SU-DHL-6 (cell line): ENCODE results near the gene DGLUCY.

Experiments used
- H2AFZ ChIP-seq: fragments of 200-600 bp; sonication (generic); 2 replicates; pipeline ENCODE4 v1.6.1; 2014; ENCODE audit warnings: low read depth, mild to moderate bottlenecking, moderate library complexity, mixed read lengths, antibody characterized with exemption, low read length; ENCODE audit not compliant: severe bottlenecking
- H3F3A ChIP-seq: fragments of 200-600 bp; shearing (Covaris generic); 2 replicates; pipeline ENCODE4 v1.6.0; 2016; ENCODE audit warnings: antibody characterized with exemption, mild to moderate bottlenecking; ENCODE audit not compliant: insufficient read depth
- H3K27ac ChIP-seq: fragments of 200-600 bp; sonication (generic); 2 replicates; pipeline ENCODE4 v1.5.1; 2016; ENCODE audit warnings: low read depth, mild to moderate bottlenecking, low read length, moderate library complexity, mixed read lengths
- H3K27me3 ChIP-seq: fragments of 200-600 bp; sonication (generic), shearing (Covaris generic); 2 replicates; pipeline ENCODE4 v1.6.0; 2014; ENCODE audit warnings: mild to moderate bottlenecking, low read length
- H3K36me3 ChIP-seq: fragments of 200-600 bp; sonication (generic); 2 replicates; pipeline ENCODE4 v1.6.1; 2014; ENCODE audit warnings: mild to moderate bottlenecking, low read length, mixed read lengths
- H3K4me2 ChIP-seq: fragments of 300-600, 200-600 bp; shearing (Covaris generic), sonication (generic); 2 replicates; pipeline ENCODE4 v1.6.0; 2014; ENCODE audit warnings: low read length, low read depth, mild to moderate bottlenecking; ENCODE audit not compliant: poor library complexity, severe bottlenecking
- H3K4me3 ChIP-seq: fragments of 200-600 bp; sonication (generic); 2 replicates; pipeline ENCODE4 v1.5.1; 2014; ENCODE audit warnings: antibody characterized with exemption, low read length, mild to moderate bottlenecking, mixed read lengths; ENCODE audit not compliant: insufficient read depth, poor library complexity, severe bottlenecking
- H3K79me2 ChIP-seq: fragments of 200-600 bp; sonication (generic); 2 replicates; pipeline ENCODE4 v1.6.1; 2014; ENCODE audit warnings: mild to moderate bottlenecking, low read length, moderate library complexity; ENCODE audit not compliant: insufficient read depth
- H3K9ac ChIP-seq: fragments of 200-600 bp; sonication (generic); 2 replicates; pipeline ENCODE4 v1.7.0; 2014; ENCODE audit warnings: mild to moderate bottlenecking, low read length
- H3K9me2 ChIP-seq: fragments of 200-600 bp; sonication (generic); replicated peaks from 2 replicates; pipeline ENCODE4 v1.6.1; 2014; ENCODE audit warnings: low read length; ENCODE audit not compliant: insufficient read depth
- H3K9me3 ChIP-seq: fragments of 200-600 bp; sonication (generic); 2 replicates; pipeline ENCODE4 v1.6.1; 2014; ENCODE audit warnings: low read length, mixed read lengths; ENCODE audit not compliant: insufficient read depth
- H4K20me1 ChIP-seq: fragments of 200-600 bp; sonication (generic); 2 replicates; pipeline ENCODE4 v1.6.1; 2014; ENCODE audit warnings: low read depth, mild to moderate bottlenecking, antibody characterized with exemption, low read length, moderate library complexity, mixed read lengths
- EZH2phosphoT487 ChIP-seq: fragments of 200-600 bp; sonication (generic), shearing (Covaris generic); conservative IDR thresholded peaks from 2 replicates; pipeline ENCODE4 v1.6.1; 2018; ENCODE audit warnings: mild to moderate bottlenecking, antibody characterized with exemption, low read length, moderate library complexity, mixed read lengths
- TF ChIP-seq, protein P1 (sequence below): fragments of 200-600 bp; sonication (generic); IDR thresholded peaks from one replicate; pipeline ENCODE4 v1.5.1; 2017; ENCODE audit warnings: antibody characterized with exemption, mild to moderate bottlenecking, low read length, moderate library complexity; ENCODE audit not compliant: insufficient read depth, poor library complexity, severe bottlenecking

The DGLUCY gene

DNA sequence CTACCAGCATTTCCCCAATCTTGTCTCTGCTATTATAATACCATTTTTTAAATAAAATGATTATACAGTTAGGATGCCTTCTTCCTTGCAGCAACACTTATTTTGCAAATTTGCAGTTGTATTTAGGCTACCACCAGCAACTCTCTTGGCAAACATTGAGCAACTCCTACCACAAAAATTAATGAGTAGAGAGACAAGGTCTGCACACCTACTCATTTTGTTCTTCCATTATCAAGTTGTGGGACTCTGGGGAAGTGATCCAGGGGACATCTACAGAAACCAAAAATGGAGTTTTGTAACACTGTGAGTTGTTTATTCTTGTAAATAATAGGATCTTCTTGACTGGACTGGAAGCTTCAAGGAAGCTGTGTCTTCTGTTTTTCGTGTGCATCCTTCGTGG lies 38.6 kb downstream of the DGLUCY start:
- H3K4me2 ChIP-seq = no peak overlapping the region
- TF ChIP-seq, protein P1, sequence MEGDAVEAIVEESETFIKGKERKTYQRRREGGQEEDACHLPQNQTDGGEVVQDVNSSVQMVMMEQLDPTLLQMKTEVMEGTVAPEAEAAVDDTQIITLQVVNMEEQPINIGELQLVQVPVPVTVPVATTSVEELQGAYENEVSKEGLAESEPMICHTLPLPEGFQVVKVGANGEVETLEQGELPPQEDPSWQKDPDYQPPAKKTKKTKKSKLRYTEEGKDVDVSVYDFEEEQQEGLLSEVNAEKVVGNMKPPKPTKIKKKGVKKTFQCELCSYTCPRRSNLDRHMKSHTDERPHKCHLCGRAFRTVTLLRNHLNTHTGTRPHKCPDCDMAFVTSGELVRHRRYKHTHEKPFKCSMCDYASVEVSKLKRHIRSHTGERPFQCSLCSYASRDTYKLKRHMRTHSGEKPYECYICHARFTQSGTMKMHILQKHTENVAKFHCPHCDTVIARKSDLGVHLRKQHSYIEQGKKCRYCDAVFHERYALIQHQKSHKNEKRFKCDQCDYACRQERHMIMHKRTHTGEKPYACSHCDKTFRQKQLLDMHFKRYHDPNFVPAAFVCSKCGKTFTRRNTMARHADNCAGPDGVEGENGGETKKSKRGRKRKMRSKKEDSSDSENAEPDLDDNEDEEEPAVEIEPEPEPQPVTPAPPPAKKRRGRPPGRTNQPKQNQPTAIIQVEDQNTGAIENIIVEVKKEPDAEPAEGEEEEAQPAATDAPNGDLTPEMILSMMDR = no peak
- TF ChIP-seq EZH2phosphoT487 = no peak
- H3K9me3 ChIP-seq = no peaks in the 10 kb centered on the region
- no peaks in the 10 kb centered on the region for H3F3A ChIP-seq
- H3K79me2 ChIP-seq = no peaks in the 10 kb centered on the region
- no peaks in the 10 kb centered on the region for H3K27me3 ChIP-seq
- no peaks in the 10 kb centered on the region for H3K36me3 ChIP-seq
- H2AFZ ChIP-seq = no peak overlapping the region
- H3K9me2 ChIP-seq = no peaks in the 10 kb centered on the region
- no peak overlapping the region for H3K9ac ChIP-seq
- H4K20me1 ChIP-seq = no peaks in the 10 kb centered on the region
- H3K27ac ChIP-seq = no peak overlapping the region
- H3K4me3 ChIP-seq = no peak overlapping the region

DNA sequence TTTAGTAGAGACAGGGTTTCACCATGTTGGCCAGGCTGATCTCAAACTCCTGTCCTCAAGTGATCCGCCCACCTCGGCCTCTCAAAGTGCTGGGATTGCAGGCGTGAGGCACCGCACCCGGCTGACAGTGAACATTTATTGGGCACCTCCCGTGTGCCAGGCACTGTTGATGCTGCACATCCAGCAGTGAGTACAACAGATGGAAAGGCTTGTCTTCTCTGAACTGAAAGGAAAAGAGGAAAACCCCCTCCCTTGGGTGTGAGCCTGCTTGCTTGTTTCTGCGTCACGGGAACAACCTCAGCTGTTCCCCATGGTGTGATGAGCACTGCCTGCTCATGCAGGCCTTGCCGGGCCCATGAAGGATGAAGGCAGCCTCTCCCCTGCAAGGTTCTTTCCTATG lies 39.5 kb downstream of the DGLUCY start:
- H2AFZ ChIP-seq = no peak overlapping the region
- no peak overlapping the region for H3K27ac ChIP-seq
- H3K79me2 ChIP-seq = no peaks in the 10 kb centered on the region
- H4K20me1 ChIP-seq = no peaks in the 10 kb centered on the region
- TF ChIP-seq, protein P1 = no peak
- TF ChIP-seq EZH2phosphoT487 = no peak
- no peaks in the 10 kb centered on the region for H3F3A ChIP-seq
- H3K4me3 ChIP-seq = no peak overlapping the region
- no peak overlapping the region for H3K4me2 ChIP-seq
- H3K27me3 ChIP-seq = no peaks in the 10 kb centered on the region
- no peaks in the 10 kb centered on the region for H3K9me3 ChIP-seq
- H3K9ac ChIP-seq = no peak overlapping the region
- H3K9me2 ChIP-seq = no peaks in the 10 kb centered on the region
- no peaks in the 10 kb centered on the region for H3K36me3 ChIP-seq

DNA sequence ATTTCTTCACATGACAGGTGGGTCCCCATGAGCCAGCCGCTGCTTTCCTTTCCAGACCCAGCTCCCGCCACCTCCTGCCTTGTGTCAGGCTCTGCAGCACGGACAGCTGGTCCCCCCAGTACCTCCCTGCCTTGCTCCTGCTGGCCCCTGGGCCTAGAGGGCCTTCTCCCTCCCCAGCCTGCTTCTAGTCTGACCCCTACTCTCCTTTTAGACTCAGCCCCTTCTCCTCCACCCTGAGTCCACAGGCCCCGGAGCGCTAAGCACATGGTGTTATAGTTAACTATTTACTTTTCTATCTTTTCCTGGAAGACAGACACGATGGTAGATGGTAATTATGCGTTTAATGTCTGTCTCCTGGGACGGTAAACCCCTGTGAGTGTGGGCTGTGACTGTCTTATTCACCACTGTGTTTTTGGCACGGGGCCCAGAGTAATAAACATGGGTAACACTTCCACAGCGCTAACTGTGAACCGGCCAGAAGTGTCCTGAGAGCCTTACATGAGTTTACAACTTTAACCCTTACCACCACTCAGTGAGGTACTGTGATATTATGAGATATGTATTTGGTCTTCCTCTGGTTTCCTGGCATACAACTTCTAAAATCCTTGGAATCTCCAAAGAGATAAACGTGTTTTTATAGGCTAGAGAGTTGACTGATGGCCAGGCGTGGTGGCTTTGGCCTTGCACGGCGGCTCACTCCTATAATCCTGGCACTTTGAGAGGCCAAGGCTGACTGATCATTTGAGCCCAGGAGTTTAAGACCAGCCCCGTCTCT lies 41.2 kb downstream of the DGLUCY start:
- H4K20me1 ChIP-seq = no peaks in the 10 kb centered on the region
- H3K9me2 ChIP-seq = no peaks in the 10 kb centered on the region
- H2AFZ ChIP-seq = no peak overlapping the region
- H3F3A ChIP-seq = no peaks in the 10 kb centered on the region
- H3K4me2 ChIP-seq = no peak overlapping the region
- H3K9me3 ChIP-seq = no peaks in the 10 kb centered on the region
- no peaks in the 10 kb centered on the region for H3K27me3 ChIP-seq
- H3K27ac ChIP-seq = no peak overlapping the region
- TF ChIP-seq, protein P1 = no peak
- TF ChIP-seq EZH2phosphoT487 = no peak
- H3K36me3 ChIP-seq = no peaks in the 10 kb centered on the region
- no peak overlapping the region for H3K9ac ChIP-seq
- no peaks in the 10 kb centered on the region for H3K79me2 ChIP-seq
- H3K4me3 ChIP-seq = no peak overlapping the region
